Activated naive CD4-positive, alpha-beta T cell treated with anti-CD3 and anti-CD28 coated beads, Interleukin-2, amount 10 ng/mL, durations not matched to agents 5 hours and 36 hours (primary cell): ENCODE data around the gene TCN1. TPM values are rescaled to one million over a fixed set of nuclear protein-coding genes. Genes with fewer than 3 reads are reported as not detected.

Experiments used
- total RNA-seq, 2 experiments: library from RNA; stranded (reverse); gene quantifications; one replicate each; pipeline ENCODE4 v1.2.3, GENCODE V29; 2021

The TCN1 gene, protein sequence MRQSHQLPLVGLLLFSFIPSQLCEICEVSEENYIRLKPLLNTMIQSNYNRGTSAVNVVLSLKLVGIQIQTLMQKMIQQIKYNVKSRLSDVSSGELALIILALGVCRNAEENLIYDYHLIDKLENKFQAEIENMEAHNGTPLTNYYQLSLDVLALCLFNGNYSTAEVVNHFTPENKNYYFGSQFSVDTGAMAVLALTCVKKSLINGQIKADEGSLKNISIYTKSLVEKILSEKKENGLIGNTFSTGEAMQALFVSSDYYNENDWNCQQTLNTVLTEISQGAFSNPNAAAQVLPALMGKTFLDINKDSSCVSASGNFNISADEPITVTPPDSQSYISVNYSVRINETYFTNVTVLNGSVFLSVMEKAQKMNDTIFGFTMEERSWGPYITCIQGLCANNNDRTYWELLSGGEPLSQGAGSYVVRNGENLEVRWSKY
- not detected for total RNA-seq

DNA sequence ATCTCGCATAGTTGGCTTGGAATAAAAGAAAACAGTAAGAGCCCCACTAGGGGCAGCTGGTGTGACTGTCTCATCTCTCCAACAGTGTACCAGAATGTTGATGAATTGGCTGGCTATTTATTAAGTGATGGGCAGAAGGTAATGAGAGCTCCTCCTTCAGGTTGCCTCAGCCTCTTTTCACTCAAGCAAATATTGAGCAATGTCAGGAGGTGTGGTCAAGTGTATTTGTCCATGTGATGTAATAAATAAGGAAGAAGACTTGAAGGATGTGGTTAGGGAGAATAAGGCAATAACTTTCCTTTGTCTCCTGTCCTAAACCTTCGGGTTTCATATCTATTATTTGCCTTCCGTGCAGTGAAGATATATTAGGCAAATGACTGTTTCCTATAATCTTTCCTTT is at the start of gene TCN1:
Gene TCN1, minus strand, starts transcription at position 91 of the 400 bp plus-strand sequence. Its CDS starts 17 bp downstream, at position 74.

DNA sequence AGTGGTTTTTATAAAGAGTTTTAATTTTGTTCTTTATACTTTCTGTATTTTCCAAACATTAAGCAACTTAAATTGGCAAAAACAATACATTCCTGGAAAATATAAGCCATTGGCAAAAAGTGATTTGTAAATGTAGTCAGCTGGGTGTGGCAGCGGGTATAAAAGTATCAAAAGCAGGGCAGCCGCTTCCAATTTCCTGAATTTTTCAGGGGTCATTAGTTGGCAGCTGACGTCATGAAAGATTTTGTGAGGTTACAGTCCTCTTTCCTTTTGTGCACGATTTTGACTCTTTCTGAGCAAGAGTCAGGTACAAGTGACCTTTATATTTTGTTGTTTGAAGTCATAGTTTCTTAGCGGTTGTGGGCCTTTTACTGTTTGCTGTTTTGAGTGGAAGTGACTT is 12.3 kb upstream of the TCN1 start, which contains the start of gene OOSP3:
Gene OOSP3, plus strand, starts transcription at position 208 of the 400 bp plus-strand sequence. Its CDS starts 27 bp downstream, at position 235.

DNA sequence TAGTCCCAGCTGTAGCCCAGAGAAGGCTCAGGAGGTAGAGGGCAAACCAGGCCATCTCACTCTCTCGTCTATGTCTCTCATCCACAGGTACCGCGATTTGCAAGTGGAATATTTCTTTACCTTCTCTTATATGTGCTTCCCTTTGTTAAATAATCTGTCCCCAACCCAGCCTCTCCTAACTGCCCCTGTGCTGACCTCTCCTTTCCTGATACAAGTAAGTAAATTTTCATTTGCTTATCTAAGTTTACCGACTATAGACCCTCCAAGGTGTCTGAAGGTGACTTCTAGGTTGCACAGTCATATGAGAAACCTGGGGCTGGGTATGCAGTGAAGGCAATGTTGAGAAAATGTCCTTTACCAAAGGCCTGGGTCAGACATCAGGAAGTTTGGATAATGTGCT is 20.9 kb downstream of the TCN1 start, which contains the start of gene CBLIF:
Gene CBLIF, minus strand, starts transcription at position 101 of the 400 bp plus-strand sequence. Its CDS starts 46 bp downstream, at position 55.

DNA sequence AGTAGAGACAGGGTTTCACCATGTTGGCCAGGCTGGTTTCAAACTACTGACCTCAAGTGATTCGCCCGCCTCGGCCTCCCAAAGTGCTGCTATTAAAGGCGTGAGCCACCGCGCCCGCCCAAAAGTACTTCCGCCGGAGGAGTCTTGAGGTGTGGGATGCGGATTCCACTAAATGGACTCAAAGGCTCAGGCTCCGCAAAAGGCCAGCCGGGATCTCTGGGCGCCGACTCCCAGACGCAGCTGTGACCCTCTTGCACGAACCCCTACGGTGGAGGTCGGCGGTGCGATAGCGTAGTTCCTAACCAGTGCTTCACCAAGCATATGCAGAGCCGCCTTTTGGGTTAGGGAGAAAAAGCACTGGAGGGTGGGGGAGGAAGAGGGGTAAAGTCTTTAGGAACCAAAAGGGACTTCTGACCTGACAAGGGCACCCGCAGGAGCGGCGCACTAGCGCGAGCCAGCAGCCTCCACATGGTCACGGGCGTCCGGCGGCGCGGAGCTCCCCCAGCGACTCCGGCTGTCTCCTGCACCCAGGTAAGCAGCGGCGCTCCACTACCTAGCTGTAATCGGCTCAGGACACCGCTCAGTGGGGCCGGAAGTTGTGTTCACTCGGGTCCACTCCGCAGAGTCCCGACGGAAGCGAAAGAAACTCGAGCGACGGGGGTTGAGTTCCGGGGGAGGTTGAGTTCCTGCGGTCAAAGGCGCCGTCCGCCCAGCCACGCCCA is 55.9 kb downstream of the TCN1 start, which contains the start of gene MRPL16:
Gene MRPL16, minus strand, starts transcription at position 590 of the 722 bp plus-strand sequence. Its CDS starts 120 bp downstream, at position 470.

Other genes starting within 250 kb of the TCN1 start
- 10 to 100 TPM; 43.4 to 44.8 TPM for gene PATL1, start 197.4 kb downstream of the TCN1 start, total RNA-seq
- gene OR10V1, start 152.6 kb downstream of the TCN1 start, total RNA-seq, result not detected
- 10 to 100 TPM; 39.3 to 40.2 TPM for gene STX3, start 111.1 kb downstream of the TCN1 start, total RNA-seq
- 10 to 100 TPM; 60.9 to 65.9 TPM for gene MRPL16, start 55.7 kb downstream of the TCN1 start, total RNA-seq
- not detected for gene CBLIF, start 21.0 kb downstream of the TCN1 start, total RNA-seq
- gene OOSP3, start 12.3 kb upstream of the TCN1 start, total RNA-seq, result not detected
- not detected for gene OOSP1, start 71.9 kb upstream of the TCN1 start, total RNA-seq
- gene OOSP4A, start 97.5 kb upstream of the TCN1 start, total RNA-seq, result not detected
- gene OOSP4B, start 150.7 kb upstream of the TCN1 start, total RNA-seq, result not detected
- not detected for gene OOSP2, start 173.9 kb upstream of the TCN1 start, total RNA-seq
- not detected for gene MS4A3, start 190.2 kb upstream of the TCN1 start, total RNA-seq
- gene MS4A2, start 222.2 kb upstream of the TCN1 start, total RNA-seq, result not detected